Activated CD4-positive, alpha-beta T cell treated with anti-CD3 and anti-CD28 coated beads, Interleukin-2, amount 50 U/mL, for 4 hours (primary cell): ENCODE results near the gene ARNT2.

Source experiments
- DNase-seq, 2 experiments: peaks; one replicate each; pipeline ENCODE4 v3.0.0-alpha.2; 2020

ARNT2 gene

DNA sequence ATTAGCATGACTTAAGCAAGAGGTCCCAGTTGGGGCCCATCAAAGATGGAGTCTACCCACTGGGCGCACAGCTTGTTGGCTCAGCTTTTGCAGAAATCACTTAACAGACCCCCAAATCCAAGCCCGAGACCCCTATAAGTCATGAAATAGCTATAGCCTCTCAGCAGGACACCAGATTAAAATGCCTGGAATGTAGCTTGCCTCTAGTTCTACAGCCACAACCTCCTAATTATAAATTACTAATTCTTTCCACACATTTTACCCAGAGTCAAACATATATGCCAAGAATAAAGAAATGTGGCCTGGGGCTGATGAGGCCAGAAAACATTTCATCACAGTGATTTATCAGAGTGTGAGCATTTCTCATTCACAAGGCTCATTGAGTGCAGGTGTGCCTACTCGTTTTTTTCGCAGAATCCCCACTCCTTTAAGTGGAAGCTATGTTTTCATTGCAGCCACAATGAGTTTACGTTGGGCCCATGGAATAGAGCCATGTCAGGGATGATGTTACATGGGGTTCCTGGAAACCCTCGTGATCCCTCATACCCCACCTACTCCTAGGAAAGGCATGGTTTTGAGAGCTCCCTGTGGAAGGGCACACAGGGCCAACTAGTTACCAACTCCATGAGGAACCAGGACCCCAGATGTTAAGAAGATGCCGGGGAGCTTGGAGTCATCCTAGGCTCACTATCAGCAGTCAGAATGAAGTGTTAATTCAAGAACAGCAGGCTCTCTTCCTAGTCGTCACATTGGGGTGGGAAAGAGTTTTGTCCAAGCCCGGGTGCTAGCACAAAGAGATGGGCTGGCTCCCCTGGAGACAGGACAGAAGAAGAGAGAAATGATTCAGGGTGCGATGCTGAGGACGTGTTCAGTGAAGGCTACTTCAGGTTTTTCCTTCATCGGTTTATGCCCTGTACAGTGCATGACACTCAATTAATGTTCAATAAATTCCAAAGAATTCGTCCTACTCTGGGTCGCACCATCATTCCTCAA lies 200.7 kb downstream of the ARNT2 start:
- DNase-seq, result no peak

DNA sequence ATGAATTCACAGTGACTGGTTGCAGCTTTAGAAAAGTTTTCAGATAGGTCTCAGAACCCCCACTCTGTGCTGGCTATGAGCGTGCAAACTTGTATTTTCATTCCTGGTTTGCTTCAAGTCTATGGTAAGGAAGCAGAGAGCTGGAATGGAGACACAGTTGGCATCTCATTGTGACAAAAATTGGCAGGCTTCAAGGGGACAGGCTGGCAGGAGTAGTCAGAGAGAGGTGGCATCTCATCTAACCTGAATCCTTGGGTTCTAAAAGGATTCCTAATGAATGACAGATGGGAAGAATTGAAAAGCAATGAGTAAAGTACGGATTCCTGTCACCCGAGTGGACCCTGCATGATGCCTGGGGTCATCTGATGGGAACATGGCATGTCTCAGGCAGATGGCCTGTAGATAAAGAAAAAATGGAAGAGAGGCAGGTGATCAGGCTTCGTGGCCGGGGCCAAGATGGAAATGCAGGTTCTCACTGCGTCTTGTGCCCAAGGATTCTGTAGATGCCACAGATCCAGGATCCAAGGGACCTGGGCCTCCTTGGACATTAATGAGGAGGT lies 201.5 kb downstream of the ARNT2 start:
- DNase-seq, result no peak

DNA sequence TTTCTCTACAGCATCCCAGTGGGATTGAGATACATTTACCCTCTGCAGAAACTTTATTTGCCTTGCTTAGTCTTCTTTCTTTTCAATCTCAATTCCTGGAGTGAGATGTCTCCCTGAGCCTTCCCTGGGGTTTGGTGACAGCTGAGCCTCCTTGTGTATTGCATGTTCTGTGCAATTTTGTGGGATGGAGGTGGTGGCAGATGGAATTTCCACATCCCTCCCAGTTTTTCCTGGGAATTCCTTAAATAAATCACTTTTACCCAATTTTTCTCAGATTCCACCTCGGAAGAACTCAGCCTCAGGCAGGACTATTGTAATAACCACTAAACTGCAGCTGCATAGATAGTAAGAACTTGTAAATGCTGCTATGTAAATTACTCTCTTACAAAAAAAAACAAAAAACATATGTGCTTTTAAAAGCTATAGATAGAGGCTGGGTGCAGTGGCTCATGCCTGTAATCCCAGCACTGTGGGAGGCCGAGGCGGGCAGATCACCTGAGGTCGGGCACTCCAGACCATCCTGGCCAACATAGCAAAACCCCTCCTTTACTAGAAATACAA lies 202.4 kb downstream of the ARNT2 start:
- no peak for DNase-seq

DNA sequence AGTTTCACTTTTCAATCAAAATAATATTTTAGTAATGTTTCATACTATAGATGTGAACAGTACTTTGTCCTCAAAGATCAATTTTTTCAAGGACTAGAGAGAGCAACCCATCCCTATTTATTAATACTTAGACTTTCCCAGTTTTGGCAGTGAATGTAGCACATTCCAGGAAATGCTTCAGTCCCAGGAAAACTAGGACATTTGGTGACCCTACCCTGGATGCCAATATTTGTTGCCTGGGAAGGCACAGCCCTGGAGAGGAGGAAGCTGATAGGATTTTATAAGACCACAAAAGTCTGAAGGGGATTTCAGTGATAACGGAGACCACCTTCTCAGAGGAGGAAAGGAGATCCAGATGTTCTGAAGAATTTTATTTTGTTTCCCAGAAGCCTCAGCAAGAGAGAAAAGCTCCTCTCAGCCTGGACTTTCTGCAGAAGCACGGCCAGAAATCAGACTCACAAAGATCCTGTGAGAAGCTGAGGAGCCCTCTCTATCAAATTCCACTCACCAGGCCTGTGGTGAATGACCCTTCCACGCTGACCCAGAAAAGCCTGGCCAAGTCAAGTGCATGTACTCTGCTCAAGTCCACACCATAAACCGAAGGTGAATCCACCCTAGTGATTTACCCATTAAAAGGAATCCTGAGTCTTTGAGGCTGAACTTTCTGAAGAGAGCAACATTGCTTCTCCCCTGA lies 203.3 kb downstream of the ARNT2 start:
- no peak for DNase-seq

DNA sequence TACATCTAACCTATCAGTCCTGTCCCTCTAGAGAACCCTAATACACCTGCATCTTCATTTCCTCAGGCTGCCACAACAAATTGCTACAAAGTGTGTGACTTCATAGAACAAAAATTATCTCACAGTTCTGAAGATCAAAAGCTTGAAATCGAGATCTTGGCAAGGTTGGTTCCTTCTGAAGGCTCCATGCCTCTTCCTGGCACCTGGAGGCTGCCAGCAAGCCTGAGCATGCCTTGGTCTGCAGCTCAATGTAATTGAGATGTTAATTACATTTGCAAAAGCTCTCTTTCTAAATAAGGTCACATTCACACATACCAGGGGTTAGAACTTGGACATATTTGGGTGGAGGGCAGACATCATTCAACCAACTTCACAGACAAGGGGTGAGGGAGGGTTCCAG lies 204.5 kb downstream of the ARNT2 start:
- no peak for DNase-seq

DNA sequence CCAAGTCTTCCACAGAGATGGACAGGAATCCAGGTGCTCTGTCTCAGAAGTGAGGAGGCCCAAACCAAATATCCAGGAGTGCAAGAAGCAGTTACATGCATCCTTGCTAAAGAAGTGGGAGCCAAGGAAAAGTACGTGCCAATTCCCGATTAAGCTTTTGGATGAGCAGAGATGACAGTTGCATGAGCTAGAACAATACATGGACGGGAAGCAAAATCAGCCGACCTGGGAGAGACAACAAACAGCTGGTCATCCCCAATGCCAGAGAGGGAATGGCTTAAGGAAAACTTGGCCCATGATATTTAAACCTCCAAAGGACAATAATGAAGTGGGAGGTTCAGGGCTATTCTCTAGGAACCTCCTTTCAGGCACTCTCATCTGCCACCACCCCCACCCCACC lies 204.9 kb downstream of the ARNT2 start:
- DNase-seq, result no peak

DNA sequence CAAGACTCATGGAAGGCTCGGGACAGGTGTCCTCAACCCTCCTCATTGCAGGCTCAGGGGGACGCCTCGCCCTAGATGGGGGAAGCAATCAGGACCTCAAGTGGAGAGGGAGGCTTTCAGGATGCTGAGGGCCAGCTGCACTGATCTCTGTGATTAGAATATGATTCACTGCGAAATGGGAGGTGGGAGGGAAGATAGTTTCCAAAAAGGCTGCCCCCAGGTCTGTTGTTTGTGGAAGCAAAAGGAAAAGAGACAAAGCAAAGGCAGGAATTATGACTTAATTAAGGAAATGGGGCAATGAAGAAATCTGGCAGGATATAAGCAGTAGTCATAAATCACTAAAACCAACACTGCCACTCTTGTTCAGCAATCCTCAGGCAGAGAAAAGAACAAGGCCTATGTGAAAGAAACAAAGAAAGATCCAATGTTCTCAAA lies 205.3 kb downstream of the ARNT2 start:
- no peak for DNase-seq

DNA sequence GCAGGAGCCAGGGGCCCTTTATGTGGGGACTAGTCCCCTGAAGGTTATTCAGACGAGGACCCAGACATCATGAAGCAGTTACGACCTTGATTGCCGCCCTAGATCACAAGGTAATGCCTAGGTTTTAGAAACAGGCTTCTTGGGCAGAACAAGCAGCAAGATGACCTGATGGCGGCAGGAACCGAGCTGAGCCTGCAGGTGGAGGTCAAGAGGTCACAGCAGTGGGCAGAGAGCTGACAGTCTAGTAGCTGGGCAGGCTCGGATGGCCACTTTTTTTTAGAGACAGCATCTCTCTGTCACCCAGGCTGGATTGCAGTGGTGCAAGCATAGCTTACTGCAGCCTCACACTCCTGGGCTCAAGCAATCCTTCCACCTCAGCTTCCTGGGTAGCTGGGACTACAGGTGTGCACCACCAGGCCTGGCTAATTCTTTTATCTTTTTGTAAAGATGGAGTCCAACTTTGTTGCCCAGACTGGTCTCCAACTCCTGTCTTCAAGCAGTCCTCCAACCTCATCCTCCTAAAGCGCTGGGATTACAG lies 207.4 kb downstream of the ARNT2 start:
- DNase-seq, result no peak

DNA sequence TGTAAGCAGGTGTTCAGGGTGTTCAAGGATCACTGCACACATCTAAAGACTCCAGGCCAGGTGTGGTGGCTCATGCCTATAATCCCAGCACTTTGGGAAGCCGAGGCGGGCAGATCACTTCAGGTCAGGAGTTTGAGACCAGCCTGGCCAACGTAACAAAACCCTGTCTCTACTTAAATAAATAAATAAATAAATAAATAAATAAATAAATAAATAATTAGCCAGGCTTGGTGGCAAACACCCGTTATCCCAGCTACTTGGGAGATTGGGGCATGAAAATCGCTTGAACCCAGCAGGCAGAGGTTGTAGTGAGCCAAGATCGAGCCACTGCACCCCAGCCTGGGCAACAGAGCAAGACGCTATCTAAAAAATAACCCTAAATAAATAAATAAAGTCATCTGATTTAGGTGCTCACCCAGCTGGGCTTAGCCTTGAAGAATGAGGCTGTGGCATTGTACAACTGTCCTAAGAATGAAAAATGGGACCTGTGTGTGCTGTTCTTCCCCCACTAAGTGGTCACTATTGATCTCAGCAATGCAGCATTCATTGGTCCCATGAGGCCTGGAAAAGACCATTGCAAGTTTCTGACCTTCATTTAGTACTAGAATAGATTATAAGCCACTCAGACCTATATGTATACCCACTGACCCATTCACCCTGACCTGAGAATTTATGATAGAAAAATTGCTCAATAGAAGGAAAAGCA lies 208.1 kb downstream of the ARNT2 start:
- no peak for DNase-seq

DNA sequence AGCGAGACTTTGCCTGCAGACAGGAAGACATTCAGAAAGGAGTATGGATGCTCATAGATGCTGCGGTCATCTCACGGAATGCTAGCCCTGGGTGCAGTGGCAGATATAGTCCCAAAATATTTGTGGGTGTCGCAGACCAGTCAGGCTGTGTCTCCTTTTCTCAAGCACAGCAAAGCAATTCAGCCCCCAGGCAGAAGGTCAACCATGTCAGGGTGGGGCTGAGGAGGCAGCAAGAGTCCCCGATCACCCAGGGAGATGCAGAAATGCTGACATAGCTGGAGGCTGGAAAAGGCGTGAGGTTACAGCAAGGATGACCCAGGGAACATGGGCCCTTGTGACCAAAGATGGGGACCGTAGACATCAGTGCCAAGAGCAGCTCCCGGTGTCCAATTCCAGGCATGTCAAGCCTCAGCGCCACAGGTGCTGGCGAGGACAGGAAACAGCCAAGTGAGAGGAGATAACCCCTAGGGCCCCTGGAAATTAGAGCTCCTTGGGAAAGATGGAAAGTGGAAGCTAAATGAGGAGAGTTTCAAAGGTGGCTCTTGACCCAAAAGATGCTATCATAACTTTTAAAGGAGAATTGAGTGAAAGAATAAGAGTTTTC lies 209.7 kb downstream of the ARNT2 start:
- no peak for DNase-seq

DNA sequence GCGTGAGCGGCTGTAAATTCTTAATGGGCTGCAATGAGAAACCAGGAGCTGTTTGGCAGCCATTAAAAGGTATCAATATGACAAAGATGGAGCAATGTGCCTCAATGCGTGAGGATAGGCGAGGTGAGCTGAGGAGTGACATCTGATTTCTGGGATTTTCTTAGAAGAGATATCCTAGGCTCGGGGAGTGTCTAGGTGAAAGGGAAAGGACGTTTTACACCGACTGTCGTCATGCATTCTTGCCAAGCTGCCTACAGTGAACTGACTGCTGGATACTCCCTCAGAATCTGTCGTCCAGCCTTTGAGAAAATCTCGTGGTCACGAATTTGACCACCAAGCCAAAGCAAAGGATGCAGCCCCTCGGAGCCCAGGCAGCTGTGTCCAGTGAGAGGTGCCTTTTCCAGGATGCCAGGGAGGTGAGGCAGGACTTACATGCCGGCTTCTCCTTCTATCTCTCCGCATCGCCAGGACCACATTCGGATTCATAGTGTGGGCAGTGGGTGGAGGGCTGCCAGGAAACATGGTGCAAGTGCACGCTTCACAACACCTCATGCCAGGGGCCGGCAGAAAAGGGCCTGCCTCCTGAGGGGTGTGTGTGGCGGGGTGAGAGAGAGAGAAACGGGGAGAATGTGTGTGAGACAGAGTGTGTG lies 210.7 kb downstream of the ARNT2 start:
- DNase-seq, result no peak

DNA sequence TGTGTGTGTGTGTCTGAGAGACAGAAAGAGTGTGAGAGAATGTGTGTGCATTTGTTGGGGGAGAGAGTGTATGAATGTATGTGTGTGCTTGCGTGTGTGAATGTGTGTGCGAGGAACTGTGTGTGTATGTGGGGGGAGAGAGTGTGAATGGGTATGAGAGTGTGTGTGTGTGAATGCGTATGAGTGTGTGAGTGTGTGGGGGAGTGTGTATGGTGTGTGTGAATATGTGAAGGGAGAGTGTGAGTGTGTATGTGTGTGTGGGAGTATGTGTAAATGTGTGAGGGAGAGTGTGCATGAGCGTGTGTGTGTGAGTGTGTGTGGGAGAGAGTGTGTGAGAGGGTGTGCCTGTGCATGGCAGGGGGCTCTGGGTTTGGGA lies 211.2 kb downstream of the ARNT2 start:
- no peak for DNase-seq

DNA sequence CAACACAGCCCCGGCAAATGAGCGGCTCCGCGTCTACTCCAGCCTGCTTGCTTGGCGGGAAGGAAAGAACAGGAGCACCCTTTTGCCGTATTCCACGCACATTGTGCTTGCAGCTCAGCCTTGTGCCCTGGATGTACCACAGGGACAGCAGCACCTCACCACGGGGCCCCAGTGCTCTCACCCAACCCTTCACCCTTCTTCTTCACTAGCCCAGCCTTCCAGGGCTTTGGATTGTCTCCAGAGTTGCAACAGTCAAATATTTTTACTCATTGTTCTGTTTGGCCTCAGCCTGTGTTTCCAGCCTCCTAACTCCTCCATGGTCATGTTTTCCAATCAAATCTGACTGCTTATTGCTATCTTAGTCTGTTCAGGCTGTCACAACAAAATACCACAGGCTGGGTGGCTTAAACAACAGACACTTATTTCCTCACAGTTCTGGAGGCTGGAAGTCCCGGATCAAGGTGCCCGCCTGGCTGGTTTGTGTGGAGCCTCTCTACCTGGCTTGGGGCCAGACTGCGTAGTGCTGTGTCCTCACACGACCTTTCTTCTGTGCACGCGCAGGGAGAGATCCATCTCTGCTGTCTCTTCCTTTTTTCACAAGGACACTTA lies 211.7 kb downstream of the ARNT2 start:
- no peak for DNase-seq

DNA sequence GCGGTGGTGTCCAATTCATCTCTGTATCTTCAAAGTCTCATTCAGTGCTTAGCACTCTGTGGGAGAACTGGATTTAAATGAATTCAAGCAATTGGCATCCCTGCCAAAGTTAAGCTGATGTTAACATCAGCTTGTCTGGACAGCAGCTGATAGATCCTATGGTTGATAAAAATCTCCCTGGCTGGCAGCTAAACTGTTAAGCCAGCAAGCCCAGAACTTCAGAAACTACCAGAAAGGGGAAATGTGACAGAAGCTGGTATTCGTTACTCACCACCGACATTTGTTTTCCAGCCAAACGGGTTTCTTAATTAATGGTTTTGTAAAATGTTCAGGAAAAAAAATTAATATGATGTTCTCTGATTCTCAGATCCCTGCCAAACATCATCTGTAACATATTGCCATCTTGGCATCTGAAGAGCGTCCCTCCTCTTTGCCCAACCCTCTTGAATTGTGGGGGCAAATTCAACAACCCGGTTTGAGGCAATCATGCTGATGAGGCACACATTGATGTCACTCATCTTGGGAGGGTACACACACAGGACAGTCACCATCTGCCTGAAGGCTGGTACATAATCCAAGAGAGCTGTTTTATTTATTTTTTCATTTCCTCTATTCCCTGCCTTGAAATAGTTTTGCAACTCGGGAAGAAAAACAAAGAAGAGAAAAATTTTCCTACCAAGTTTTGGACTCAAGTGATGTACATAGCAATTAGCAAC lies 214.7 kb downstream of the ARNT2 start:
- DNase-seq, result no peak

DNA sequence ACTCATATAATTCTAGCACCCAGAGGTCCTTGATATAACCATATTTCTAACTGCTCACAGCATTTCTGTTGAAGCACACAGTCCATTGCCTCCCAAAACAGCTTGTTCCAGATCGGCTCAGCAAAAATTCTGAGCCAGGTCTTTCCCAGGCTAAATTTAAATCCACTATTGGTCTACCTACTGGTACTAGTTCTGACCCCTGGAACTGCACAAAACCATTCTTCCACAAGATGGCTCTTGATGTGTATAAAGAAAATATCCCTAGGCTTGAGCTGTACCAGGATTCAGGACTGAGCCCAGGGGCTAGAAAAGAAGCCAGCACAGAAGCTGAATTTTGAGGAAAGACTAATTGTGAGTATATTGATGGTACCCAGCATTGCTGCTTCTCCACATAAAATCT lies 215.5 kb downstream of the ARNT2 start:
- DNase-seq, result no peak

DNA sequence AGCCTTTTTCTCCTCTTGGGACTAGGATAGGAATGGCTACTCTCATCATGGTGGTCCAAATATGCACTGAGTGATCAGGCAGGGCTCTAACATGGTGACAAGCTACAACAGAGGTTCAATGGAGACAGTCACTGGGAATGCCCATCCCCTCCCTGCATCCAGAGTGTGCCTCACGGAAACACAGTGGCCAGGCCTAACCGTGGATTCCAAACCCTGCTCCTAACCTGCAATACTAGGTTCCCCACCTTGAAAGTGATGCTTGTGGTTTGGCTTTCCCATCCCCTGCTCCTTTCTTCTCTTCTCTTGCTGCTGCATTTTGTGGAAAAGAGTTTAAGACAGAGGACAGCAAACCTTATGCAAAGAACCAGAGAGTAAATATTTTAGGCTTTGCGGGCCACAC lies 216.0 kb downstream of the ARNT2 start:
- no peak for DNase-seq

DNA sequence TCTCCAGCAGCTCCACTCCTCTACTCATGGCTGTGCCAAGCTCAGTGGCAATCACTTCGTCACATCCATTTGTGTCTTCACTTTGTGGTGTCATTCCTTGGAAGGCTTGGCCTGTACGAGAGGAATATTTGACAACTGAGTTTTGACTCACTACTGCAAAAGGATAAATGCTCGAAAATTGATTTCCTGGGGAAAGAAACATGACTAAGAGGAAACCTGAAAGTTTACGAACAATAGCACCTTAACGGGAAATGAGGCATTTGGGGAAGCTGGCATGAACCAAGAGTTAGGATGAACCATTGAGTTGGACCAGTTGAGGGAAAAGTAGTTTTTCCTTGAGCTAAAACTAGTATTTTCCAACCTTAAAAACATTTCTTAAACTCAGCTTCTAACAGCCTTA lies 216.7 kb downstream of the ARNT2 start:
- DNase-seq, result no peak

DNA sequence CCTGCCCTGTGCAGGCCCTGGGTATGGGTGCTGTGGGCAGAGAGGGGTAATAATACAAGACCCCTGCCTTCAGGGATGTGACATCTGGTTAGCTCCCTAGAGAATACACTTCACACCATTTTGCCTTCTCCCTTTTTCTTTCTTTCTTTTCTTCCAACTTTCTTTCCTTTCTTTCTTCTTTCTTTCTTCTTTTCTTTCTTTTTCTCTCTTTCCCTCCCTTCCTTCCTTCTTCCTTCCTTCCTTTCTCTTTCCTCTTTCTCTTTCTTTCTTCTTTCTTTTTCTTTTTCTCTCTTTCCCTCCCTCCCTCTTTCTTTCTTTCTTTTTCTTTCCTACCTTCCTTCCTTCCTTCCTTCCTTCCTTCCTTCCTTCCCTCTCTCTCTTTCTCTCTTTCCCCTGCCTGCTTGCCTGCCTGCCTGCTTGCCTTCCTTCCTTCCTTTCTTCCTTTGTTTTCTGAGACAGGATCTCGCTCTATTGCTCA lies 222.5 kb downstream of the ARNT2 start:
- no peak for DNase-seq

DNA sequence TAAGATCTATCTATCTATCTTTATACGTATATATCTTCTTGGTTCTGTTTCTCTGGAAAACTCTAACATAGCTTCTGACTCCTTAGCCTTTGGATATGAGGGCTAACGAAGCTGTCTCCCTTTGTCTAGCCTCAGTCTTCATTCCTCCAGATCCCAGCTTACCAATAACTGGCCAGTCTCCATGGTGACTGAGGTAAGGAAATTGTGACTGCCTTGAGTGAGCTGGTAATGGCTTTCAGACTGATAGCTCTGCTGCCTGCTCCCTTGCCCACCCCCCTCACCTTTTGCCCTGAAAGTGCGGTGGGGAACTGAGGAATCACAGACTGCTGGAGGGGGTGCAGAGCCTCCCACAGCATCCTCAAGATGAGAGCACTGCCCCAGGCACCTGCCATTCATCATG lies 225.2 kb downstream of the ARNT2 start:
- no peak for DNase-seq

DNA sequence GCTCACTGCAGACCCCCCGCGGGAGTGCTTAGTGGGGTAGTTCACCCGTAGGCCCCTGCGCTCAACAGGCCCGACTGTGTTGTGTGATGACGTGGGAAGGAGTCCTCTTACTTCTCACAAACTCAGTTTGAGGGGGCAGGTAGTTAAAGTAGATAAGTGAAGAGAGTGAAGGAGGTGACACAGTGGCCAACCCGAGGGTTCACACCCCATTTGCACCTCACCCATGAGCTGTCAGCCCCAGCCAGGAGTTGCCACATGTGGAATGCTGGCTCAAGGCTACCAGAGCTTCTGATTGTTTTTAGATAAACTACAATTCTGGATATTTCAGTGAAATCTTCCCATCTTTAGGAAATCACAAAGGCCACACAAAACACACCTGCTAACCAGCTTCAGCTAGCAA lies 226.8 kb downstream of the ARNT2 start:
- no peak for DNase-seq
